Activated CD4-positive, CD25-positive, alpha-beta regulatory T cell treated with anti-CD3 and anti-CD28 coated beads, Interleukin-2, amount 50 U/mL, for 72 hours (primary cell): ENCODE measurements around the gene UTF1.

Experiments used
- DNase-seq: peaks from one replicate; pipeline ENCODE4 v3.0.0; 2021

The UTF1 gene

GRCh38 chr10:133266056-133266795 lies 36.2 kb downstream of the UTF1 start:
- DNase-seq: no peak

DNA sequence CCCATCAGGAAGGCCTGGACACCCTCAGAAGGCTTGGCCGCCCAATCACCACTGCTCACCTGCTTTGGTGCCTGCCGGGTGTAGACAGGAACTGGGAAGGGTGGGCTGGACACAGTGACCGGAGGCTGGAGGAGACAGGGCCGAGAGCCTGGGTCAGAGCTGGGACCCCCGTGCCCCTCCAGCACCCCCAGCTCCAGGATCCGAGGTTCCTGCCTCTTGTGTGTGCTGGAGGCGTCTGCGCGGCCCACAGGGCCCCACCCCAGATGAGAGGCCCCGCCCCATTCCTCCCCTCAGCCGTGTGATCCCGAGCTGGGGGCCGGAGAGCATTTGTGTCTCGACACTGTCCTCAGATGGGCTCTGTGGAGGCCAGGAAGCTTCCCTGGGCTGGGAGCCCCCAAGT lies 37.3 kb downstream of the UTF1 start:
- no peak for DNase-seq

DNA sequence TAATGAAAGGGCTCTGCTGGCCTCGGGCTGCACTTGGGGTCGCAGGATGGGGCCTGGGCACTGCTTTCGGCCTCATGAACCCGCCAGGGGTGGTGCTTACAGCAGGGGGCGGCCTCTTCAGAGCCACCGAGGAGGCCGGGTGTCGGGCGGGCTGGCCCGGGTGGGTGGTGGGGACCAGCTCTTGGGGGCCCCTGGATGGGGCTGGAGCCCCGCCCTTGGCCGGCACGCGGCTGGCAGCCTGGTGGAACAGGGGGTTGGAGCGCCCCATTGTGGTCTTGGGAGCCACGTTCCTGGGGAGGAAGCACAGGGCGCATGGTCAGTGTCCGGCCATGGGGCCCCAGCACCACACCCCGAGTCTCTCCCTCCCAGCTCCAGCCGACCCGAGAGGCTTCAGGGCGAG lies 37.8 kb downstream of the UTF1 start:
- no peak for DNase-seq

DNA sequence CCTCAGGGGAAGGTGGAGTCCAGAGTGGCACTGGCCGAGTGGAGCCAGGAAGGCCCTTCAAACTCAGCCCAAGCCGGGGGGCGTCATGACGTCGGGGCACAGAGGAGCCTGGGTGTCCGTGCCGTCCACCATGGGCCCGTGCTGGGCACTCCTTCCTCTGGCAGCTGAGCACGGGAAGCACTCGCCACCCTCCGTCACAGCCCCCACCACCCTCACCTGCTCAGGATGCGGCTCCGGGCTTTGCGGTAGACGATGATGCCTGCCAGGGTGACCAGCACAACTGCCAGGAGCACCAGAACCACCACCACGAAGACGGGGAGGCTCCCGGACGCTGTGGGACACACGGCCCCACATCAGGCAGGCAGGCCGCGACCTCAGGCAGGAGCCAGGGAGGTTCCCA lies 38.5 kb downstream of the UTF1 start:
- DNase-seq: no peak

DNA sequence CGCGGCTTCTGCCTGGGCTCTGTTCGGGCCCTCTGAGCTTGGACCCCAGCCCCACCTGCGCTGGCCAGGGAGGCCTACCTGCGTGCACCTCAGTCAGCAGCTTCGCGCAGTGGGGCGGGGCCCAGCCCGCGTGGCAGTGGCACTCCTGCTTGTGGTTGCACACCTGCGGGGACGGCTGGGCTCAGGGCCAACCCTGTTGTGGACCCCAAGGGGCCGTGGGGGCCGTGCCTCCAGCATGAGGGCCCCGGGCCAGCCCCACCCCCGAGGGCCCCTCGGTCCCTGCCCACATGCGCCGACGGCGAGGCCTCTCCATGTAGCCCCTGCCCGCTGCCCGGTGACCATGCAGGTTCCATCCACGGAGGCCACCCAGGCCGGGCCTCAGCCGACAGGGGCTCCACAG lies 39.4 kb downstream of the UTF1 start:
- no peak for DNase-seq

- DNase-seq: no peak
These were observed 40.2 kb downstream of the UTF1 start for GRCh38 chr10:133270204-133270603.

- no peak for DNase-seq
These were observed 40.8 kb downstream of the UTF1 start for GRCh38 chr10:133270773-133271297.

DNA sequence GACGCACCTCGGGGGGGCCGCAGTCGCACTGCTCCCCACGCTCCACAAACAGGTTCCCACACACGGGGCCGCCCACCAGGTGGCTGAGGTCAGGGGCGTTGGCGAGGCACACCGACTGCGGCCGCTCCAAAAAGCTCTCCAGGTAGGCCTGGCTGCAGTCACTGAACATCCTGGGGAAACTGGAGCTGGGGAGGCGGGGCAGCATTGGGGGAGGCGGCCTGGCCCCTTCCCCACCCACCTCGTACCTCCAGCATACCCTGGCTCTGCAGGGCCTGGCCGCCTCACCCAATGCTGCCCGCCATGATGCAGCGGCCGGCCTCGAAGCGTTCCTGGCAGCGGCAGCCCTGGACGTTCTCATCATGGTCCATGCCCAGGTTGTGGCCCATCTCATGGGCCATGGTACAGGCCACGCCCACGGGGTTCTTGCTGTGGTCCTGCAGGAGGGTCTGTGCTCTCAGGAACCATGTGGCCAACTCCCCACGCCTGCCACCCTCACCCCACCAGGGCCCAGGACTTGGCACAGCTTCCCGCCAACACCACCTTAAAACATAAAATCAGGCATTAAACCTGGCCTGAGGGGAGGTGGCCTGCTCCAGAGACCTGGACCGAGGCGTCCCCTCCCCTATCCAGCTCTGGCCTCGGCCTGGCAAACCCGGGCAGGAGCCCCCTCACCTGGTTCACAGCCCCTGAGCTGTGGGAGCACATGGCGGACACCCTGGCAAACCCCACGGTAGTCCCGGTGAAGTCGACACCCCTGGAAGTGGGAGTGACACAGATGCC lies 41.7 kb downstream of the UTF1 start:
- no peak for DNase-seq

GRCh38 chr10:133272301-133272963 lies 42.4 kb downstream of the UTF1 start:
- no peak for DNase-seq

DNA sequence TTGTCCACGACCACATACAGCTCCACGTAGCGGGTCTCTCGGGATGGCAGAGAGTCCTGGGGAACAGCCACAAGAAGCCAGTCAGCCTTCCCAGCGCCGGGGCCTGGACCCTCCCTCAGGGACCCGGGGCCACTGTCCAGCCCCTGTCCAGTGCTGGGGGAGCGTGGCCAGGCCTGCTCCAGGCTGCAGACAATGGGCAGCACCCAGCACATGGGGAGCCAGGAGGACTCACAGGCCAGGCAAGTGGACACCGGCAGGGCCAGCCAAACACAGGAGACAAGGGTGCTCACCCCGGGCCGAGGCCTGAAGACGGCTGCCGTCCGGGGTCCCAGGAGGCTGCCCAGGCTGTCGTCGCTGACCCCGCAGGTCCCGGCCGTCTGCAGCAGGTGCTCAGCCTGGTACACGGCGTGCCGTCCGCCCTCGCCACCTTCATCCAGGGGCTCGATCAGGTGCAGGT lies 43.0 kb downstream of the UTF1 start:
- DNase-seq: no peak

GRCh38 chr10:133273534-133274143 lies 43.6 kb downstream of the UTF1 start:
- no peak for DNase-seq

DNA sequence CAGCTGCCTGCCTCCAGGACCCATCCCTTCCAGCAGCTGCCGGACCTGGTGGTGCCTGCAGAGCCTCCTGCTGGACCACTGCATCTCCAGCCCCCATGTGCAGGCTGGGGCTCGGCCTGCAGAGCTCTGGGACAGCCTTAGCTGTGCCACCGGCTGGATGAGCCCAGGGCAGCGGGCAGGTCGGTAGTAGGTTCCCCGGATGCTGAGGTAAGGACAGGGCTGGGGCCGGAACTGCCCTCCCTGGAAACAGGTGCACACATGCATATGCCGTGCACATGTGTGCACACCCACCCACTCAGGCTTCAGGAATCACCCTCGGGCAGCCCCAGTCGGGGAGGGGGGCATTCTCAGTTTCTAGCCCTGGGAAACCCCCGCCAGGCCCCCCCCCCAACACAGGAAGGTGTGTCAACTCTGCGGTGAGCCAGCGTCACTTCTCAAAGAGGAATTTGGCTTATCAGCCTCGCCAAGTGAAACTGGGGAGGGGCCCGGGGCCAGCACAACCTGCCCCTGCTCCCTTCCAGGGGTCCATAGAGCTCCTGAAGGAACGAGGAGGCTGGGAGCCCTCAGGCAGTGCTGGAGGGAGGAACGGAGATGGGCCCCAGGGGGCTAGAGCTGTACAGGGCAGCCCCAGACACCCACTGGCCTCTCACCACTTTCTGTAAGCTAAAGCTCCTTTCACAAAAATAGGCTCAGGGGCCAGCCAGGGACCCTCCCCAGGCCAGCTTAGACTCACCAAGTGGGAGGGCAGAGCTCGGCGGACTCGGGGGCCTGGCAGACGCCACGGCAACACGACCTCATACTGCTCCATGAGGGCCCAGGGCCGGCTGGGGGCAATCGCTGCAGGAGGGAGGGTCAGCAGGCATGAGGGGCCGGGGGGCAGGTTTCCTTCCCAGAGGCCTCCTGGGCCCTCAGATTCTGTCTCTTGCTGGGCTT lies 45.0 kb downstream of the UTF1 start:
- DNase-seq: peak; percentile 66

DNA sequence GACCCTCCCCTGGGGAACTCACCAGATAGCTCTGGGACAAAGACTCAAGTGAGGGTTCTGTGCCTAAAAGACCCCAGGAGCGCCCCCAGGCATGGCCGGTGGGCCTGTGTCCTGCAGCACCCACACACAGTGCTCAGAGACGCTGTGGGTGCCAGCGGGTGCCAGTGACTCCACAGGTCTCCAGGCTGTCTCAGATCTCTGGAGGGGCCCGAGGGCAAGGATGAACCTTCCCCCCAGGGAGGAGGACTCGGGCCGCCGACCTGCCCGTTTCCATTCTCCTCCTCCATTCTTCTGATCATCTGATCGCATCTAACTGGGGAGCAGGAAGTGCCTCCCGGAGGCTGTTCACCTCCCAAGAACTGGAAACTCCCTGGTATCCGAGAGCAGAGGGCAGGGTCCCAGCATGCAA lies 45.7 kb downstream of the UTF1 start:
- peak; percentile 55 for DNase-seq

GRCh38 chr10:133276100-133276434 lies 46.0 kb downstream of the UTF1 start:
- no peak for DNase-seq

DNA sequence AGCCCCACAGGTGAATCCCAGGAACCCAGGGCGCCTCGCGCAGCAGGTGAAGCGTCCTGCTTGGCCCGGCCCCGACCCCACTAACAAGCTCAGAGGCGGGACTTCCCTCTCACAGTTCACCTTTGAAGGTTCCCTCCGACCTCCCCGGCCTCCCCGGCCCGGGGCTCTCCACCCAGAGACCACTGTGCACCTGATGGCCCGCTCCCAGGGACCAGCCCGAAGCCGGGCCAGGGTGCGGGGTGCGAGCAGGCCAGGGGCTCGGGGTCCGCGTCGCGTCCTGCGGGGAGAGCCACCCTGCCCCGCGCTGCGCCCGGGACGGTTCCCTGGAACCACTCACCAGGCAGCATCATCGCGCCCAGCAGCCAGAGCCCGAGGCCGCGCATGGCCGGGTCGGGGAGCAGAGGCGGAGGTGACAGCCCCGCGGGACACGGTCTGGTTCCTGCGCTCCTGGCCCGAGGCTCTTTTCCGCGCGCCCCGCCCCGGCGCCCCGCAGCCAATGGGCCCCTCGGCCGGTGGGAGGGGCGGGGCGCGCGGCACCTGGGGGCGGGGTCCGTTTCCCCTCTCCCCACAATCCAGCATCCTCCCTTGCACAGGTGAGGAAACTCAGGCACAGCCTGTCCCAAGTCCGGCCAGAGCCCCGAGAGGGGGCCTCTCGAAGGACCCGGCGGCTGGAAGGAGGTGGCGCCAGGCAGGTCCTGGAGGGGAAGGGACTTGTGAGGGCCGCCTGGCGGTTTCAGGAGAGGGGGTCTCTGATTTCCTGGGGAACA lies 46.6 kb downstream of the UTF1 start, which contains the start of gene ADAM8:
ADAM8 (minus strand) TSS at position 434 of the 767 bp plus-strand sequence; CDS start at position 383, 51 bp downstream.
- DNase-seq: peak; percentile 77

DNA sequence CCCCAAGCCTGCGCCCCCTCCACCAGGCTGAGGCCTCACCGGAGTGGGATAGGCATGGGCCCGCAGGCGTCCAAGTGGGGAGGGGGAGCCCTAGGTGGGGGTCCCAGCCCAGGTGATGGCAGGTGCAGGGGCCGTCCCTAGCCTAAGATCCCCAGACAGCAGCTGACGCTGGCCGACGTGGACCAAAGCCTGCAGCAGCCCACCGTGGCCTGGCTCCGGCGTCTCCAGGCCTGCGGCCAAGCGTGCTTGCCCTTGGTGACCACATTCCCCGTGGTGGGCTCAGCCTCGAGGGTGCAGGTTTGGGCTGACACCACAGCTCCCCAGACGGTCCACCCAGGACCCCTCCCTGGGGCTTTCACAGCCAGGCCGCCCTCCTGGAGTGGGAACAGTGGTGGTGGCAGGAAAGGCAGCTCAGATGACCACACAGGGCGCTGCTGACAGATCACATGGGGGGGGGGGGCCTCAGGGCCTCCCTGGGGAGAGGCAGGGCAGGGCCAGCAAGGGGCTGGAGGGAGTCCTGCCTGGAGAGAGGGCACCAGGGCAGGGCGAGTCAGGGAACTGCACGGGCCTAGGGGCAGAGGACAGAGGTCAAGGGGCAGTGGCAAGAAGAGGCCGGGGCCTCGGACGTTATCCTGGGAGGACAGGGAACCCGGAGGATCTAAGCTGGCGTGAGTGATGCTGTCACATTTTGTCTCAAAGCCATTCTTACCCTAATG lies 47.4 kb downstream of the UTF1 start:
- no peak for DNase-seq

DNA sequence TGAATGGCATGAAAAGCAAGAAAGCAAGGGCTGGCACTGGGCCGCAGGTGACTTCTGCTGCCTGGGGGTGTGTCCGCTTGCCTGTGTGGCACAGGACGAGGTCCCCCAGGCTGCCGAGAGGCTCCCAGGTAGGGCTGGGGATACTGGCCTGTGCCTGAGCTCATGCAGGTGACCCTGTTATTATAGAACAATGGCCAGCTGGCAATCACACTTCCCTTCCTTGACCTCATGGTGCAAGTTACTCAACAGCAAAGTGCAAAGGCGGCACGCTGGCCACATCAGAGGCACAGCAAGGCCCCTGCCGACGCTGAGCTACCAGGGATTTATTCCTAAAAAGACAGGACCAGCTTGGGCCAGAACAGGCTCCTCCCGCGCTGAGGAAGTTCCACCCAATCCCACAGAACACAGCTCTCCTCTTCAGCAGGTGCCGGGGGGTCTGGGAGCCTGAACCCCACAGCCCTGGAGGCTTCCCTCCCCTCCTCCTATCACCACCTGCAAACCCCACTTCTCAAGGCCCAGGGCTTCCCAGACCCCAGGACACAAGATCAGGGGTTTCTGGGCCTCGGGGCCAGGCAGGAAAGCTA lies 48.1 kb downstream of the UTF1 start:
- no peak for DNase-seq

DNA sequence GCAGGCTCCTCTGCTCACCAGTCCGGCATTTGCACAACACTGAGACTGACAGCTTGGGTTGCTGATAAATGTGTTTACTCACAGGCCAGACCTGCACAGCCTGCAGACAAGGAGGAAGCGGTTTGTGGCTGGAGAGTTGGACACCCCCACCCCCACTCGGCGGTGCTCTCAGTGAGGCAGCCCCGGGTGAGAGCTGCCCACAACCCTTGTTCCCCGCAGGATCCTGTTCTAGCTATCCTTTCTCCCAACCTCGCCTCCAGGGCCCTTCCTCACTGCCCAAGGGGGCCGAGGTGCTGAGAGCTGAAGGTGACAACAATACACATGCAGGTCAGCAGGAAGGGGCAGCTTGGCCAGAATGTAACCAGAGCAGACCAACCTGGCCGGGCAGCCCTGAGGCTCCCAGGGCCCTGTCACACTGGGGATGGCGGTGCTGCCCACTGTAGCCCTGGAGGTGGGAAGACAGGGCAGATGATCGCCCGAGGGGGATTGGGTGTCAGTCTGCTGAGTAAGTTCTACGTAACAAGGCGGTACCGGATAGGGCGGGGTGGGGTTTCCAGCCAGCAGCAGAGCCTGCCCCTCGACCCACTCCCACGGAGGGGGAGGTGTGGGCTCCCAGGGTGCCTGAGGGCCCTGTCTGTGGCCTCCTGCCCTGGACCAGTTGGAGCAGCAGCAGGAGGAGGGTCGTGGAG lies 48.7 kb downstream of the UTF1 start:
- peak; percentile 64 for DNase-seq
